OCI-LY7 (cell line): ENCODE results near the gene INKA2. TPM values are rescaled to one million over a fixed set of nuclear protein-coding genes. Genes with fewer than 3 reads are reported as not detected.

Experiments used
- BruUV-seq: library from RNA; stranded (reverse); fragments of 400-500 nt; replicated peaks from 2 replicates; lab custom pipeline; 2021; lab: Mats Ljungman, UMichigan
- CTCF ChIA-PET: fragments of 300-600 bp; sonication (Branson Sonifier 250); formaldehyde crosslinking; loops from one replicate; lab custom pipeline; 2022; ENCODE audit warnings: antibody characterized with exemption; ENCODE audit not compliant: unreplicated experiment; lab: Charles Lee
- POLR2A ChIA-PET: fragments of 300-600 bp; sonication (Branson Sonifier 250); formaldehyde crosslinking; loops from one replicate; lab custom pipeline; 2022; ENCODE audit warnings: antibody characterized with exemption; lab: Charles Lee
- DNase-seq: peaks from one replicate; pipeline ENCODE4 v3.0.0-alpha.2; 2015; ENCODE audit warnings: low spot score
- H2AFZ ChIP-seq: fragments of 200-600 bp; sonication (generic), shearing (Covaris generic); 2 replicates; pipeline ENCODE4 v1.6.1; 2014; ENCODE audit warnings: mild to moderate bottlenecking, antibody characterized with exemption, low read length, moderate library complexity
- H3K27ac ChIP-seq: fragments of 200-600 bp; sonication (generic); 2 replicates; pipeline ENCODE4 v1.5.1; 2014; ENCODE audit warnings: mixed run types, low read depth, mild to moderate bottlenecking, moderate library complexity, low read length, inconsistent platforms; ENCODE audit not compliant: poor library complexity, severe bottlenecking
- H3K36me3 ChIP-seq: fragments of 200-600 bp; sonication (generic); 2 replicates; pipeline ENCODE4 v1.6.1; 2014; ENCODE audit warnings: mild to moderate bottlenecking, antibody characterized with exemption, low read length, moderate library complexity, mixed read lengths; ENCODE audit not compliant: insufficient read depth
- H3K4me1 ChIP-seq: fragments of 200-600 bp; sonication (generic); 2 replicates; pipeline ENCODE4 v1.5.1; 2014; ENCODE audit warnings: mild to moderate bottlenecking, low read length; ENCODE audit not compliant: insufficient read depth, poor library complexity, severe bottlenecking
- H3K4me2 ChIP-seq: fragments of 200-600 bp; sonication (generic); 2 replicates; pipeline ENCODE4 v1.6.1; 2014; ENCODE audit warnings: mild to moderate bottlenecking, low read length
- H3K4me3 ChIP-seq: fragments of 200-600 bp; sonication (generic); 2 replicates; pipeline ENCODE4 v1.5.1; 2014; ENCODE audit warnings: mild to moderate bottlenecking, low read depth, low read length; ENCODE audit not compliant: poor library complexity, severe bottlenecking
- H3K79me2 ChIP-seq: fragments of 200-600 bp; sonication (generic); 2 replicates; pipeline ENCODE4 v1.6.1; 2016; ENCODE audit warnings: low read depth, mild to moderate bottlenecking, low read length, moderate library complexity, mixed read lengths; ENCODE audit not compliant: insufficient read depth
- H3K9me2 ChIP-seq: fragments of 200-600 bp; sonication (generic); 2 replicates; pipeline ENCODE4 v1.6.1; 2016; ENCODE audit warnings: mild to moderate bottlenecking, low read length, mixed read lengths; ENCODE audit not compliant: insufficient read depth
- H3K9me3 ChIP-seq: fragments of 200-600 bp; sonication (generic); 2 replicates; pipeline ENCODE4 v1.6.1; 2014; ENCODE audit warnings: mild to moderate bottlenecking, mixed run types, low read length, mixed read lengths
- H4K20me1 ChIP-seq: fragments of 200-600 bp; sonication (generic); 2 replicates; pipeline ENCODE4 v1.6.1; 2014; ENCODE audit warnings: mild to moderate bottlenecking, antibody characterized with exemption, low read length, moderate library complexity, mixed read lengths; ENCODE audit not compliant: insufficient read depth
- EZH2phosphoT487 ChIP-seq: fragments of 200-600 bp; sonication (generic); IDR thresholded peaks from 2 replicates; pipeline ENCODE4 v1.6.1; 2018; ENCODE audit warnings: low read depth, borderline replicate concordance, mild to moderate bottlenecking, mixed run types, antibody characterized with exemption, low read length, moderate library complexity, mixed read lengths
- intact Hi-C: fragments of 100-400 bp; cut with micrococcal nuclease; formaldehyde crosslinking; loops from one replicate; pipeline ENCODE4 v1.10.0; 2022; ENCODE audit not compliant: unreplicated experiment
- total RNA-seq, 2 experiments: library from RNA; depleted of rRNA in 1 of 2; stranded (reverse); fragments of >200 nt in 1 of 2; shearing (Covaris generic) in 1 of 2; gene quantifications; 2 replicates each; pipeline ENCODE4 v1.2.3, GENCODE V29; 2014 to 2022
- TF ChIP-seq, protein P1 (sequence below): fragments of 200-600 bp; sonication (generic); conservative IDR thresholded peaks from 2 replicates; pipeline ENCODE4 v1.5.1; 2014; ENCODE audit warnings: mild to moderate bottlenecking, antibody characterized with exemption, low read length, moderate library complexity, mixed read lengths

The INKA2 gene
- total RNA-seq, 2 experiments from 2014 or later, result 3.9 to 10.8 TPM

DNA sequence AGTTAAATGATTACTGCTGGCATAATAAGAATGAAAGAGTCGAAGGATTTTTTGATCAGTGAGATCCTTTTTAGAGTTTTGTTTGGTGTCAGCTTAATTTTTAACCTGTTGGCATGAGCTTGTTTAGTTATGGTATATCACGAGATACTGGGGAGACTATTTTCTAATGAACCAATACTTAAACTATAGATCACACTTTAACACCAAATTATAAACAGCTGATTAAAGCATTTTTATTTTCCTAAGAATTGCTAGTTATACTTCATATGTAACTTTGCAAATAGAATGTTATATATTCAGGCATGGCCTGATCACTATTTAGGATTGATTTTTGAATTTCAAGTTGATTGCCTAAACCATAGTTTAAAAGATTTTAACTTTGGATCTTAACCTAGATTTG is 22.5 kb upstream of the INKA2 start:
- BruUV-seq, result no TSS peak
- no peak for DNase-seq
- H3K27ac ChIP-seq, result no peak overlapping the region
- H3K9me2 ChIP-seq, result no peaks in the 10 kb centered on the region
- no peak overlapping the region for H3K4me3 ChIP-seq
- H3K4me2 ChIP-seq, result no peak overlapping the region
- no peak overlapping the region for H2AFZ ChIP-seq
- H3K36me3 ChIP-seq, result peaks cover 96% of the 10 kb centered on the region
- H4K20me1 ChIP-seq, result peaks cover 6% of the 10 kb centered on the region; the same call in 1 of the 2 replicates
- H3K79me2 ChIP-seq, result peaks cover 38% of the 10 kb centered on the region
- intact Hi-C loops, result no loop called here
- H3K4me1 ChIP-seq, result peaks cover 16% of the 10 kb centered on the region
- ChIA-PET CTCF (no interaction called here), POLR2A (no interaction called here)
- TF ChIP-seq, protein P1, sequence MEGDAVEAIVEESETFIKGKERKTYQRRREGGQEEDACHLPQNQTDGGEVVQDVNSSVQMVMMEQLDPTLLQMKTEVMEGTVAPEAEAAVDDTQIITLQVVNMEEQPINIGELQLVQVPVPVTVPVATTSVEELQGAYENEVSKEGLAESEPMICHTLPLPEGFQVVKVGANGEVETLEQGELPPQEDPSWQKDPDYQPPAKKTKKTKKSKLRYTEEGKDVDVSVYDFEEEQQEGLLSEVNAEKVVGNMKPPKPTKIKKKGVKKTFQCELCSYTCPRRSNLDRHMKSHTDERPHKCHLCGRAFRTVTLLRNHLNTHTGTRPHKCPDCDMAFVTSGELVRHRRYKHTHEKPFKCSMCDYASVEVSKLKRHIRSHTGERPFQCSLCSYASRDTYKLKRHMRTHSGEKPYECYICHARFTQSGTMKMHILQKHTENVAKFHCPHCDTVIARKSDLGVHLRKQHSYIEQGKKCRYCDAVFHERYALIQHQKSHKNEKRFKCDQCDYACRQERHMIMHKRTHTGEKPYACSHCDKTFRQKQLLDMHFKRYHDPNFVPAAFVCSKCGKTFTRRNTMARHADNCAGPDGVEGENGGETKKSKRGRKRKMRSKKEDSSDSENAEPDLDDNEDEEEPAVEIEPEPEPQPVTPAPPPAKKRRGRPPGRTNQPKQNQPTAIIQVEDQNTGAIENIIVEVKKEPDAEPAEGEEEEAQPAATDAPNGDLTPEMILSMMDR, result no peak
- TF ChIP-seq EZH2phosphoT487, result no peak
- H3K9me3 ChIP-seq, result no peaks in the 10 kb centered on the region

DNA sequence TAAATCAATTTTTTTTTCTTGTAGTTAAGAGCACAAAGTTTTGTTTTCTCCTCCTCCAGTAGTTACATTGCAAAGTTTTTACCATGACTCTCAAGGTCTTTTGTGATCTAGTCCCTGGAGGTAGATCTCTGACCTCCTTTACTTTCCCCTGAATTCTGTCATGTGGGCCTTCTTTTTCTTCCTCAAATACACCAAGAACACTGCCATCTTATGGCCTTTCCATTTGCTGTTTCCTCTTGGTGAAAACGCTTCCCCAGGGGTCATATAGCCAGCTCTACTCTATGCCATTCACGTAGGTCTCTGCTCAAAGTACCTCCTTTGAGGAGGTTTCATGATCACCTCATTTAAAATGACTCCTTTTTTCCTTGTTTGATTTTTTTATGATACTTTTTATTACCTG is 19.2 kb upstream of the INKA2 start:
- peak; percentile 33 for DNase-seq
- TF ChIP-seq, protein P1, result peak; percentile 67
- TF ChIP-seq EZH2phosphoT487, result no peak
- H2AFZ ChIP-seq, result no peak overlapping the region
- no peak overlapping the region for H3K4me2 ChIP-seq
- peaks cover 6% of the 10 kb centered on the region; the same call in 1 of the 2 replicates for H4K20me1 ChIP-seq
- no TSS peak for BruUV-seq
- no peaks in the 10 kb centered on the region for H3K9me2 ChIP-seq
- no peak overlapping the region for H3K27ac ChIP-seq
- peaks cover 31% of the 10 kb centered on the region for H3K4me1 ChIP-seq
- ChIA-PET CTCF (no interaction called here), POLR2A (no interaction called here)
- H3K4me3 ChIP-seq, result no peak overlapping the region
- H3K9me3 ChIP-seq, result no peaks in the 10 kb centered on the region
- intact Hi-C loops, result loop anchor here (5.0 to 10.0 kb wide), 6 partner anchors 134 to 1124 kb away; no protein-coding TSS in a partner anchor
- H3K36me3 ChIP-seq, result peaks cover 63% of the 10 kb centered on the region
- H3K79me2 ChIP-seq, result peaks cover 66% of the 10 kb centered on the region

DNA sequence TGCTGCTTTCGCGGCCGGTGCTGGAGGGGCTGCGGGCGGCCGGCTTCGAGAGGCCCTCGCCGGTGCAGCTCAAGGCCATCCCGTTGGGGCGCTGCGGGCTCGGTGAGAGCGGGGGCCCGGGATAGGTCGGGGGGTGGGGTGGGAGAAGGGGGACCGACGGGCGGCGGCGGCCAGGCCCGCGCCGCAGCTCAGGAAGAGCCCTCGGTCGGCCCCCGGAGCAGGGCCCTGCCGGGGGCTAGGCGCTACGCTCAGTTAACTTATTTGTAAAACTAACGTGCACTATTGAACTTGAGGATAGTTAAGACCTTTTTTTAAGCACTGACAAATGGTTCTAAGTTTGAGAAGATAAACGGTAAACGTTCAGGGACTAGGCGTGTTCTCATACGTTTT is 16.9 kb upstream of the INKA2 start:
- TF ChIP-seq, protein P1, result no peak
- no peak for TF ChIP-seq EZH2phosphoT487
- Histone ChIP-seq H3K27ac (peak overlapping the region; percentile 81), H3K4me2 (peak overlapping the region; percentile 85), H2AFZ (peak overlapping the region; percentile 59; the same call in 1 of the 2 replicates), H3K4me3 (peak overlapping the region; percentile 83), H3K36me3 (peaks cover 41% of the 10 kb centered on the region), H3K4me1 (peaks cover 53% of the 10 kb centered on the region), H4K20me1 (peaks cover 6% of the 10 kb centered on the region; the same call in 1 of the 2 replicates), H3K79me2 (peaks cover 64% of the 10 kb centered on the region), H3K9me2 (no peaks in the 10 kb centered on the region), H3K9me3 (no peaks in the 10 kb centered on the region)
- ChIA-PET CTCF (interaction anchor here (0.6 kb wide), 1 partner anchor 9 kb away, joined by 3 read pairs; no protein-coding TSS in a partner anchor), POLR2A (interaction anchor here (0.6 to 4.3 kb wide), 8 partner anchors 11 to 347 kb away, joined by 3 to 18 read pairs (median 4); no protein-coding TSS in a partner anchor)
- intact Hi-C loops, result loop anchor here (5.0 to 10.0 kb wide), 6 partner anchors 131 to 1121 kb away; no protein-coding TSS in a partner anchor
- no TSS peak for BruUV-seq
- DNase-seq, result no peak
